Transverse colon (tissue), 4 donors: ENCODE data around the gene ZNF845. TPM values are rescaled to one million over a fixed set of nuclear protein-coding genes. Genes with fewer than 3 reads are reported as not detected.
A peak's percentile ranks its signal among the peaks of the same experiment; 100 is the strongest.

ENCODE experiments used
- DNase-seq: peaks from one replicate; pipeline ENCODE4 v3.0.0-alpha.2; 2019
- H3K27ac ChIP-seq, 4 donors: fragments of 200-600 bp; sonication (generic); 2 replicates each; pipeline ENCODE4 v1.5.1; 2016 to 2018; ENCODE audit warnings: inconsistent platforms in 4 of 4
- H3K27me3 ChIP-seq: fragments of 200-600 bp; sonication (generic); 2 replicates; pipeline ENCODE4 v1.5.1; 2017; ENCODE audit warnings: inconsistent platforms
- H3K36me3 ChIP-seq, 4 donors: fragments of 200-600 bp; sonication (generic); 2 replicates each; pipeline ENCODE4 v1.5.1; 2017 to 2019; ENCODE audit warnings: inconsistent platforms in 4 of 4
- H3K4me1 ChIP-seq, 4 donors: fragments of 200-600 bp; sonication (generic); 2 replicates each; pipeline ENCODE4 v1.5.1; 2017 to 2020; ENCODE audit warnings: inconsistent platforms in 4 of 4
- H3K4me3 ChIP-seq, 4 donors: fragments of 200-600 bp; sonication (generic); 1 replicate in 1 of 4; 2 replicates in 3 of 4; pipeline versions ENCODE4 v1.5.1 to v1.6.1; 2017 to 2019; ENCODE audit warnings: inconsistent platforms in 4 of 4
- H3K9me3 ChIP-seq, 2 donors: fragments of 200-600 bp; sonication (generic); 2 replicates each; pipeline ENCODE4 v1.5.1; 2017 to 2019; ENCODE audit warnings: inconsistent platforms in 2 of 2
- EP300 ChIP-seq: sonication (generic); formaldehyde crosslinking; IDR thresholded peaks from one replicate; pipeline ENCODE4 v1.6.1; 2017; ENCODE audit warnings: antibody characterized with exemption, low read depth
- POLR2A ChIP-seq: fragments of 450-650 bp; IDR thresholded peaks from one replicate; pipeline ENCODE4 v1.6.1; 2016; ENCODE audit warnings: antibody characterized with exemption, mild to moderate bottlenecking, moderate library complexity
- POLR2AphosphoS5 ChIP-seq, 3 donors: sonication (generic); formaldehyde crosslinking; IDR thresholded peaks; one replicate each; pipeline ENCODE4 v1.6.1; 2016; ENCODE audit warnings: antibody characterized with exemption in 3 of 3
- WGBS, 2 donors: methylation state at CpG; one replicate each; pipeline ENCODE4 v1.1.5; 2018; ENCODE audit warnings: low coverage in 1 of 2; 5-methylcytosine and 5-hydroxymethylcytosine counted together
- in situ Hi-C, 4 donors: fragments of 200-750 bp; cut with MboI; loops; one replicate each; pipeline versions ENCODE4 v1.15.0 to v1.15.1; 2017; ENCODE audit warnings: low sequenced_read_pairs in 3 of 4, low pct_ligation_motif_present in 1 of 4, low pct_unique_long_range_greater_than_20kb in 1 of 4
- intact Hi-C: fragments of 100-400 bp; cut with DNase I; formaldehyde crosslinking; loops from one replicate; pipeline ENCODE4 v1.15.1; 2023; ENCODE audit warnings: low total_unique reads
- total RNA-seq, 4 donors: library from RNA; depleted of rRNA; stranded (reverse); fragments of >200 nt; gene quantifications; one replicate each; pipeline ENCODE4 v1.1.0, GENCODE V29; 2016
- TF ChIP-seq, protein P1 (sequence below), 5 experiments: fragments of 200-600 bp in 3 of 5; fragments of 450-650 bp in 2 of 5; sonication (generic) in 3 of 5; IDR thresholded peaks; 1 replicate in 2 of 5; 2 replicates in 3 of 5; pipeline ENCODE4 v1.5.1; 2016 to 2017; ENCODE audit warnings: antibody characterized with exemption in 5 of 5, inconsistent platforms in 3 of 5, mild to moderate bottlenecking in 2 of 5, moderate library complexity in 1 of 5

The ZNF845 gene
- total RNA-seq, 4 donors from 2014 or later = 1.6 to 8.4 (median 5.9) TPM

GRCh38 chr19:53388168-53388567 lies 54.6 kb downstream of the ZNF845 start:
- Histone ChIP-seq H3K36me3 (peaks cover 0 to 18% (median 0%) of the 10 kb centered on the region in 4 donors), H3K9me3 (peaks cover 18 to 26% of the 10 kb centered on the region in 2 donors), H3K27me3 (no peaks in the 10 kb centered on the region), H3K4me1 (no peaks in the 10 kb centered on the region), H3K4me3 (no peak overlapping the region), H3K27ac (no peak overlapping the region)
- DNase-seq = no peak
- intact Hi-C loops (no loop called here), in situ Hi-C loops (no loop called here)
- WGBS, 2 donors = 75 to 78% methylated on average over 3 of the region's 3 CpGs
- TF ChIP-seq POLR2A (no peak), EP300 (no peak), POLR2AphosphoS5 (IDR thresholded peaks at IDR 0.05) (no peak)
- TF ChIP-seq, protein P1, sequence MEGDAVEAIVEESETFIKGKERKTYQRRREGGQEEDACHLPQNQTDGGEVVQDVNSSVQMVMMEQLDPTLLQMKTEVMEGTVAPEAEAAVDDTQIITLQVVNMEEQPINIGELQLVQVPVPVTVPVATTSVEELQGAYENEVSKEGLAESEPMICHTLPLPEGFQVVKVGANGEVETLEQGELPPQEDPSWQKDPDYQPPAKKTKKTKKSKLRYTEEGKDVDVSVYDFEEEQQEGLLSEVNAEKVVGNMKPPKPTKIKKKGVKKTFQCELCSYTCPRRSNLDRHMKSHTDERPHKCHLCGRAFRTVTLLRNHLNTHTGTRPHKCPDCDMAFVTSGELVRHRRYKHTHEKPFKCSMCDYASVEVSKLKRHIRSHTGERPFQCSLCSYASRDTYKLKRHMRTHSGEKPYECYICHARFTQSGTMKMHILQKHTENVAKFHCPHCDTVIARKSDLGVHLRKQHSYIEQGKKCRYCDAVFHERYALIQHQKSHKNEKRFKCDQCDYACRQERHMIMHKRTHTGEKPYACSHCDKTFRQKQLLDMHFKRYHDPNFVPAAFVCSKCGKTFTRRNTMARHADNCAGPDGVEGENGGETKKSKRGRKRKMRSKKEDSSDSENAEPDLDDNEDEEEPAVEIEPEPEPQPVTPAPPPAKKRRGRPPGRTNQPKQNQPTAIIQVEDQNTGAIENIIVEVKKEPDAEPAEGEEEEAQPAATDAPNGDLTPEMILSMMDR (IDR thresholded peaks at IDR 0.05) = no peak

DNA sequence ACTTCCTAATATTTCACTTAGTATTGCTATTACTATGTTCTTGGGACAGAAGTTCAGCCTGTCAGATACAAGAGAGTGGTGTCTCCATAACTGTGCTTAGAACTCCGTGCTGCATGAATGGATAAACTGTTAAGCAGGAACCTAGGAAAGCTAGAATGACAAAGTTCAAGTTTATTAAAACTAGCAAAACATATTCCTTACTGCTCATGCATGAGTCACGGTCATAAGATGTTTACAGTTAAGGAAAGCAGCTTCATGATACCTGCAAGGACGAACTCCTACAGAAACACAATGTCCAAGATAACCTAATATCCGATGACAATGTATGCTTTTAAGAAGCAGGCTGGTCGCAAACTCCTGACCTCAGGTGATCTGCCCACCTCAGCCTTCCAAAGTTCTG lies 55.4 kb downstream of the ZNF845 start:
- Histone ChIP-seq H3K27ac (no peak overlapping the region), H3K4me1 (peaks cover 0 to under 1% (median under 1%) of the 10 kb centered on the region in 4 donors), H3K4me3 (no peak overlapping the region), H3K27me3 (no peaks in the 10 kb centered on the region), H3K36me3 (peaks cover 0 to 18% (median 0%) of the 10 kb centered on the region in 4 donors), H3K9me3 (peaks cover 14 to 24% of the 10 kb centered on the region in 2 donors)
- in situ Hi-C loops (no loop called here), intact Hi-C loops (no loop called here)
- DNase-seq = no peak
- WGBS, 2 donors = 73 to 82% methylated on average over 2 to 5 of the region's 5 CpGs
- TF ChIP-seq EP300 = no peak

GRCh38 chr19:53389571-53389970 lies 56.0 kb downstream of the ZNF845 start:
- no peak for DNase-seq
- Histone ChIP-seq H3K36me3 (peaks cover 0 to 18% (median 0%) of the 10 kb centered on the region in 4 donors), H3K27me3 (no peaks in the 10 kb centered on the region), H3K4me1 (peaks cover 4 to 7% (median 5%) of the 10 kb centered on the region in 4 donors), H3K4me3 (no peak overlapping the region), H3K27ac (no peak overlapping the region), H3K9me3 (peaks cover 12 to 19% of the 10 kb centered on the region in 2 donors)
- 85 to 87% methylated on average over 6 to 8 of the region's 8 CpGs for WGBS, 2 donors
- TF ChIP-seq POLR2A = no peak
- TF ChIP-seq, protein P1 (IDR thresholded peaks at IDR 0.05) = no peak
- TF ChIP-seq POLR2AphosphoS5 (IDR thresholded peaks at IDR 0.05) = no peak
- no peak for TF ChIP-seq EP300
- in situ Hi-C loops (no loop called here), intact Hi-C loops (no loop called here)

DNA sequence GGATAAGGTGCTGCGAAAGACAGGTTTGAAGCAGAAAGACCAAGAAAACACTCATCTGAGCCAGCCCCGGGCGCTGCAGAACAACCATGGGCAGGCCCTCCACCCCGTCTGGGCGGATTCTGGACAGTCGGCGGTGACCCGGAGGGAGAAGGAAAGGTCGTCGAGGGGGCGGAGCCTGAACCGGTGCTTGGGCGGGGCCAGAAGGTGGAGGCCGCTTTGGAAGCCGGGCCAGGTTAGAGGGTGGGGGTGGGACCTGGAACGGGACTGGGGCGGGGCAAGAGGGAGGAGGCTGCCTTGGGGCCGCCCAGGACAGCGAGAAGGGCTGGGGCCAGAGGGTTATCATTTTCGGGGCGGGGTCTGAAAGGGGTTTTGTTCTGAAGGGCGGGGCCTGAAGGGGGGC lies 56.4 kb downstream of the ZNF845 start:
- H3K36me3 ChIP-seq = peaks cover 0 to 14% (median 0%) of the 10 kb centered on the region in 4 donors
- H3K4me3 ChIP-seq = no peak overlapping the region
- DNase-seq = no peak
- WGBS, 2 donors = 71 to 73% methylated on average over 2 to 22 of the region's 22 CpGs
- H3K27ac ChIP-seq = no peak overlapping the region
- TF ChIP-seq POLR2A (no peak), POLR2AphosphoS5 (IDR thresholded peaks at IDR 0.05) (no peak), EP300 (no peak)
- TF ChIP-seq, protein P1 (IDR thresholded peaks at IDR 0.05) = no peak
- no peaks in the 10 kb centered on the region for H3K27me3 ChIP-seq
- in situ Hi-C loops (no loop called here), intact Hi-C loops (no loop called here)
- H3K4me1 ChIP-seq = peaks cover 4 to 9% (median 6%) of the 10 kb centered on the region in 4 donors
- H3K9me3 ChIP-seq = peaks cover 8 to 15% of the 10 kb centered on the region in 2 donors

DNA sequence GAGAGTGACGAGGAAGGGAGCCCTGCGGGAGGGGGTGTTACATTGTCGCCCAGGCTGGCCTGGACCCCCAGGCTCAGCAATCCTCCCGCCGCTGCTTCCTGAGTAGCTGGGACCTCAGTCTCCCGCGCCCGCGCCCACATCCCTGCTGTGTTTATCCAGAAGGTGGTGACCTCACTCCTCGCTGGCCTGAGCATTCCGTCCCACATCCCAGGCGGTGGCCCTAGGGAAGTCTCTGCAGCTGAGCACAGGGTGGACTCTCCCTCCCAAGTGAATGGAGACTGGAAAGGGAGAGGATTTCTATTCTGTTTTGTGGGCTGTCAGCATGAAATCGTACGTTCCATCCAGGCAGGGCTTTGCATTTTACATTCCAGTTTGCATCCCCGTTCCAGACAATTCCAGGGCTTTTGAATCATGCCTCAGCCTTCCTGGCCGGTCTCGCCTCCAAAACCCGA lies 61.0 kb downstream of the ZNF845 start:
- H3K4me3 ChIP-seq = peak overlapping the region; percentile 28 to 92 (median 70)
- peak; percentile 28 for DNase-seq
- intact Hi-C loops (no loop called here), in situ Hi-C loops (no loop called here)
- TF ChIP-seq EP300 = no peak
- TF ChIP-seq POLR2A = no peak
- no peak for TF ChIP-seq POLR2AphosphoS5 (IDR thresholded peaks at IDR 0.05)
- TF ChIP-seq, protein P1 (IDR thresholded peaks at IDR 0.05) = no peak
- no peaks in the 10 kb centered on the region for H3K27me3 ChIP-seq
- H3K27ac ChIP-seq = peak overlapping the region; percentile 79 to 97 (median 92)
- 0 to 20% methylated on average over 3 to 18 of the region's 18 CpGs for WGBS, 2 donors
- peaks cover 5 to 6% of the 10 kb centered on the region in 2 donors for H3K9me3 ChIP-seq
- peaks cover 4 to 25% (median 17%) of the 10 kb centered on the region in 4 donors for H3K4me1 ChIP-seq
- H3K36me3 ChIP-seq = peaks cover 0 to 15% (median 5%) of the 10 kb centered on the region in 4 donors
